GOT3 (cell line): ENCODE results near the gene DOCK2.
"Not testable (repeated sequence)": the region's sequence is repeated elsewhere in the genome, so short reads cannot be mapped to it uniquely, and the experiment has no call there.

Experiments used
- DNase-seq: peaks from one replicate; lab custom pipeline; 2025; ENCODE audit warnings: mixed read lengths; lab: John Stamatoyannopoulos, UW

DOCK2 gene

DNA sequence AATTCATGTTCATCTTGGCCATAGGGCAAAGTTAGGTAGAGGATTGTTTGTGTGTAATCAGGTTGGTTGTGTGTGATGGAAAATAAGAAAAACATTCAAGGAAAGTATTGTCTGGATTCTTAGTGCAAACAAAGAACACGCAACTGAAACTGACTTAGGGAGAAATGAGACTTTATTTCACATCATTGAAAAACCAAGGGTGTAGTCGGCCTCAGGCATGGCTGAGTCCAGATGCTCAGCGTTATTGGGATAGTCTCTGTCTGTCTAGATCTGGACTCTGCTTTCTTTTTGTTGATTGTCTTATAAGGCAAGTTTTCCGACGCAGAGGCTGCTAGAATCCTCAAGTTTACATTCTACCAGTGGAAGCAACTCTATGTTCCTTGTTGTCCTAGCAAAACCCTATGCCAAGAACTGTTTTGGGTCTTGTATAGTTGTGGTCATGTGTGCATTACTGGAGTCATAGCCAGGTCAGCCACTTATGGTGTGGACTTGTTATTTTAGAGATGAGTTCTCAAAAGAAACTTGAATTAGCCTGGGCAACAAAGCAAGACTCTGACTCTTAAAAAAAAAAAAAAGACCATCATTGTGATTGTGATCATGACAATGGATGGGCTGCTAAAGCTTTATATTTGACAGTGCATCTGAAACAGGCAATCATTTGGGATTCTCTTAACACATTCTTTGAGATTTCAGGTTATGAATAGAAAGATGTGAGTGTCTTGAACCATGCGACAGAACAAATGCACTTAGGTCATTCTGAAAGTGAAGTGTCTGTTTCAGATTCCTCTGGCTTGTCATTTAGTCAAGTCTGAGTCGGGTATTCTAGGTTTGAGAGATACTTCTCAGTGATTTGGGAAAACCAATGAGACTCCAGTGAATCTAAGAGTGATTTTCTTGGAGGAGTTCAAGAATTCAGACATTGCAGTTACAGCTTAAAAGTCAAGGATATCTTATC is 82.6 kb downstream of the DOCK2 start:
- DNase-seq, result no peak

- no peak for DNase-seq
These were observed 84.7 kb downstream of the DOCK2 start for GRCh38 chr5:169721771-169722170.

DNA sequence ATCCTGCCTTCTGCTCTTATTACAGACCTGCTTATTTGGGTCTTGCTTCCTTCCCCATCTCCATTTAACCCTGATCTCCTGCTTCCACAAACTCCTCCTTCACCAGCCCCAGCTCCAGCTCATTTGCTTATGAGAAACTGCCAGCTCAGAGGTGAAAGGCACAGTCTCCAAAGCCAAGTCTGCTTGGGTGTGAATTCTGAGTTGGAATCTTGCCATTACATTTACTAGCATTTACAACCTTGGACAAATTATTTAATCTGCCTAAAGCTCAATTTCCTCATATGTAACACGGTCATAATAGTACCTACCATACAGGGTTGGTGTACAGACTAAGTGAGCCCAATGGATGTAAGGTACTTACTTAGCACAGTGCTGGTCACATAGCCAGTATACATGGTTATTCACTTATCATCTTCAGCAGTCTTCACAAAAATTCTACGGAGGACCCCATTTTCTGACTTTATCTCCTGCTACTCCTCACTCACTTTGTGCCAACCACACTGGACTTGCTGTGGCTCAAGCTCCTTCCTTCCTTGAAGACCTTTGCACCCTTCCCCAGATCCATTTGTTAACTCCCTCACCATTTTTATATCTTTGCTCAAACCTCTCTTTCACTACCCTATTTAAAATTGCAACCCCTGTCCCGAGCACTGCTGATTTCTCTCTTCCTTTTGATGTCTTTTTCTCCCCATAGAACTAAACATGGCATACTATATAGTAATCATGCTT is 86.2 kb downstream of the DOCK2 start:
- no peak for DNase-seq

DNA sequence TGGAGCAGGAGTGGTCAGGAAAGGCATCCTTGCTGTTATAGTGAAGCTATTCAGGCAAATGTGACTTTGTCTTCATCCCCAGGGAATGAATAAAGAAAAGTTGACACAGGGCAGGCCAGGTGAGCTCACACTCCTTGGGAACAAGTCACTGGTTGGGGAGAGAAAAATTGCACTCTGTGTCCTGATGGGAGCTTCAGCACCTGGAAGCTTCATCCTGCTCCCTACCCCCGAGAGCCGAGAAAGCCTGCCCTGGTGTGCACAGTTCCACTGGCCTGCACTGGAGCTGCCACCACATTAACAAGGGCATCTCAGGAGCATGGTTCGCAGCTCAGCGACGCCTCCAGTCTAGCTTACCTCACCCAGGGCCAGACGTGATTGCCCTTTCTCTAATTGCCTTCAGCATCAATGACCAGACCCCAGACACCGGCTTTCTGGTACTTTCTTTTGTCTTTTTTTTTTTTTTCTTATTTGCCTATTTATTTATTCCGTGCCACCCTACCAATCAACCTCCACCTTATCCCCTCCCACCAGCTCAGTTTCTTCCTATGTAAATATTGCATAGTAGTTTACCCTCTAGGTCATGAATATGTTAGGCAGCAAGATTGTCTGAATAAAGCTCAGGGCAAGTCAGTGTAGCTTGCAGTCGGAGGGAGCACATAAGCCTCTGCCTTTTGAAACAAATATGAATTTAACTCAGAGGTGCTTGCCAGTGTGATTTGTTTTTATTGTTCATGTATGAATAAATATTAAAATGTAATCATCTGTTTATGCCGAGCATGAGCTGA is 87.4 kb downstream of the DOCK2 start:
- no peak for DNase-seq

DNA sequence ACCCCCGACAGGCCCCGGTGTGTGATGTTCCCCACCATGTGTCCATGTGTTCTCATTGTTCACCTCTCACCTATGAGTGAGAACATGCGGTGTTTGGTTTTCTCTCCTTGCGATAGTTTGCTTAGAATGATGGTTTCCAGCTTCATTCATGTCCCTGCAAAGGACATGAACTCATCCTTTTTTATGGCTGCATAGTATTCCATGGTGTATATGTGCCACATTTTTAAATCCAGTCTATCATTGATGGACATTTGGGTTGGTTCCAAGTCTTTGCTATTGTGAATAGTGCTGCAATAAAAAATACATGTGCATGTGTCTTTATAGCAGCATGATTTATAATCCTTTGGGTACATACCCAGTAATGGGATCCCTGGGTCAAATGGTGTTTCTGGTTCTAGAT is 88.6 kb downstream of the DOCK2 start:
- DNase-seq, result not testable (repeated sequence)

GRCh38 chr5:169728418-169728817 is 91.3 kb downstream of the DOCK2 start:
- no peak for DNase-seq

DNA sequence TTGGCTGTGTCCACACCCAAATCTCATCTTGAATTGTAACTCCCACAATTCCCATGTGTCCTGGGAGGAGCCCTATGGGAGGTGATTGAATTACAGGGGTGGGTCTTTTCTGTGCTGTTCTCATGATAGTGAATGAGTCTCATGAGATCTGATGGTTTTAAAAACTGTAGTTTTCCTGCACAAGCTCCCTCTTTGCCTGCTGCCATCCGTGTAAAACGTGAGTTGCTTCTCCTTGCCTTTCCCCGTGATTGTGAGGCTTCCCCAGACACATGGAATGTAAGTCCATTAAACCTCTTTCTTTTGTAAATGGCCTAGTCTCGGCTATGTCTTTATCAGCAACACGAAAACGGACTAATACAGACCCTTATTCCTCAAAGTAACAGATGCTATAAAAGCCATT is 94.1 kb downstream of the DOCK2 start:
- DNase-seq, result no peak

GRCh38 chr5:169732841-169733240 is 95.8 kb downstream of the DOCK2 start:
- no peak for DNase-seq

DNA sequence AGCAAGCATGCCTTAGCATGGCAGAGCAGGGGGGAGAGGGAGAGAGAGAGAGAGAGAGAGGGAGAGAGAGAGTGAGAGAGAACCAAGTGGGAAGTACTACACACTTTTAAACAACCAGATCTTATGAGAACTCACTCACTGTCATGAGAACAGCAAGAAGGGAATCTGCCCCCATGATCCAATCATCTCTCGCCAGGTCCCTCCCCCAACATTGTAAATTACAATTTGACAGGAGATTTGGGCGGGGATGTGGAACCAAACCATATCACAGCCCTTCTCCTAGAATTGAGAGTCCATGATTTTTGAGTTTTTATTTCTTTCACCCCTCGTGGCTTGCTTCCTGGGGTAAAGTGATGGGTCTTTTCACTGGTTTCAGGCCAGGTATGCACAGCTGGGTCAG is 98.8 kb downstream of the DOCK2 start:
- no peak for DNase-seq

DNA sequence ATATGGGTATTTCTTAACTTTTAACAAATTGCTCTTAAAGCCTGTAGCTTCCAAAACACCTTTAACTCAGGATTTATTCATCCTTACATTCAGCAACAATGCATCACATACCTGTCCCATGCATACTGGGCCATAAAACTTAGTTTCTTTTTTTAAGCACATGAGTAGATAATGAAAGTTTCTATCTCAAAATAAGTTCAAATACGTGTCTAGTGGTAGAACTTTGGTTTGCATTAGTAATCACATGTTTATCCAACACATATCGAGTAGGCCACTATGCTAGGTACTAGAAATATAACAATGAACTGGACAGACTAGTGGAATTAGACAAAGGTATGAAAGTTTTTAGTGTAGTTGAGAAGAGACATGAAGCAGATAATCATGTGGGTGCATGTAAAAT is 99.6 kb downstream of the DOCK2 start:
- no peak for DNase-seq

GRCh38 chr5:169740435-169740834 is 103.4 kb downstream of the DOCK2 start:
- no peak for DNase-seq

GRCh38 chr5:169742771-169743296 is 105.8 kb downstream of the DOCK2 start:
- DNase-seq, result peak; percentile 26

- no peak for DNase-seq
These were observed 107.3 kb downstream of the DOCK2 start for GRCh38 chr5:169744336-169744735.

DNA sequence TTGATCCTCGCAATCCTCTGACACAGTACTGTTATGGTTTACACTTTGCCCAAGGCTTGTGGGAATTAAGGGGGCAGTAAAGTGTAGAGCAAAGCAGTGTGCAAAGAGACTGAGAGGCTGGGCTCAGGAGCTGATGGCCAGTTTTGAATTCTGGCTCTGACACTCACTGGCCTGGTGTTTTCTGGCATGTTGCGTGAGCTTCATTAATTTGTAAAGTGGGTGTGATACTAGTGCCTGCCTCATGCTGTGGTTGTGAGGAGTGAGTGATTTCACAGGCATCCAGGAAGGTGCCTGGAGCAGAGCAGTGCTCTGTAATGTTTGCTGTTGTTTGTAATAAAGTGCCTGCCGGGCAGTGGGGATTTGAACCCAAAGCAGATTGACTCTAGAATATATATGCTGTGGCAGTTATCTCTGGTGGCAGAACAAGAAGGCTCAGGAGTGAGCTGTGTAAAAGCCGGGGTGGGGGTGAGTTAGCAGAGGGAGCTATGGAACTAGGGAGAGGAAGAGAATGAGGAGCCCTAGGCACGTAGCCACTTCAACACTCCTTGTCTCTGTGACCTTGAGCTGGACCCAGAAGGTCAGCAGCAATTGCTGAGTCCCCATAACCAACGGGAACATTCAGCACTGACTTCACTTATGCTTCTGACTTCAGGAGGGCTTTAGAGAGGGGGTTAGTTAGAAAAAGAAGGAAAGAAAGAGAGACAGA is 108.5 kb downstream of the DOCK2 start:
- DNase-seq, result no peak

GRCh38 chr5:169746147-169746694 is 109.1 kb downstream of the DOCK2 start:
- DNase-seq, result no peak

DNA sequence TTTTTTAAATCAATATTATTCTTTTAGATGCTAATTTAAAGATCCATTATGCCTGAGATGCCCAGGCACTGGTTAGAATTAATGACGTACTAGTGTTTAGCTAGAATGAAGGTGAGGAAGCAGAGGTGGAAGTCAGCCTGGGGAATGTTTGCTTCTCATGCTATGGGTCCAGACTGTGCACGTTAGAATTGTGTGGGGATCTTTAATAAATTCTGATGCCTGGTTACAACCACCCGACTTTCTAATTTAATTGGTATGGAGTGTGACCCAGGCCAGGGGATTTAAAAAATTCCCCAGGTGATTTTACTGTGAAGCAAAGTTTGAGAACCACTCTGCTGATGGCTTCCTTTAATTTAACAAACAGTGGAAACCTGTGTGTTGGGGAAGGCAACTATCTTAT is 111.1 kb downstream of the DOCK2 start:
- no peak for DNase-seq

GRCh38 chr5:169749295-169749694 is 112.2 kb downstream of the DOCK2 start:
- no peak for DNase-seq

GRCh38 chr5:169751490-169751889 is 114.4 kb downstream of the DOCK2 start:
- no peak for DNase-seq

- DNase-seq, result not testable (repeated sequence)
These were observed 115.5 kb downstream of the DOCK2 start for GRCh38 chr5:169752566-169752965.

GRCh38 chr5:169753795-169754194 is 116.7 kb downstream of the DOCK2 start:
- no peak for DNase-seq

DNA sequence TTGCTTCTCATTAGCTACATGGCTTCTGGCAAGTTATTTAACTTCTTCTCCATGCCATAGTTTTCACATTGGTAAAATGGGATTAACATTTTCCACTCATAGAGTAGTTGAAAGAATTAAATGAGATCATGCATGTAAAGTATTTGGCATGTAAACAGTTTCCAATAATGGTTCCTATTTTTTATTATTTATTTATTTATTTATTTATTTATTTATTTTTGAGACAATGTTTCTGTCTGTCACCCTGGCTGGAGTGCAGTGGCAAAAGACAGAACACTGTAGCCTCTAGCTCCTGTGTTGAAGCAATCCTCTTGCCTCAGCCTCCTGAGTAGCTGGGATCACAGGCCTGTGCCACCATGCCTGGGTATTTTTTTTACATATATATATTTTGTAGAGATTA is 117.7 kb downstream of the DOCK2 start:
- DNase-seq, result no peak
